Measurements from ENCODE around the gene DCTPP1.

Gene DCTPP1

GRCh38 chr16:30443631-30444030 lies 13.8 kb upstream of the DCTPP1 start:
- TF ChIP-seq, protein P1, sequence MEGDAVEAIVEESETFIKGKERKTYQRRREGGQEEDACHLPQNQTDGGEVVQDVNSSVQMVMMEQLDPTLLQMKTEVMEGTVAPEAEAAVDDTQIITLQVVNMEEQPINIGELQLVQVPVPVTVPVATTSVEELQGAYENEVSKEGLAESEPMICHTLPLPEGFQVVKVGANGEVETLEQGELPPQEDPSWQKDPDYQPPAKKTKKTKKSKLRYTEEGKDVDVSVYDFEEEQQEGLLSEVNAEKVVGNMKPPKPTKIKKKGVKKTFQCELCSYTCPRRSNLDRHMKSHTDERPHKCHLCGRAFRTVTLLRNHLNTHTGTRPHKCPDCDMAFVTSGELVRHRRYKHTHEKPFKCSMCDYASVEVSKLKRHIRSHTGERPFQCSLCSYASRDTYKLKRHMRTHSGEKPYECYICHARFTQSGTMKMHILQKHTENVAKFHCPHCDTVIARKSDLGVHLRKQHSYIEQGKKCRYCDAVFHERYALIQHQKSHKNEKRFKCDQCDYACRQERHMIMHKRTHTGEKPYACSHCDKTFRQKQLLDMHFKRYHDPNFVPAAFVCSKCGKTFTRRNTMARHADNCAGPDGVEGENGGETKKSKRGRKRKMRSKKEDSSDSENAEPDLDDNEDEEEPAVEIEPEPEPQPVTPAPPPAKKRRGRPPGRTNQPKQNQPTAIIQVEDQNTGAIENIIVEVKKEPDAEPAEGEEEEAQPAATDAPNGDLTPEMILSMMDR (IDR thresholded peaks at IDR 0.05), result no peak

DNA sequence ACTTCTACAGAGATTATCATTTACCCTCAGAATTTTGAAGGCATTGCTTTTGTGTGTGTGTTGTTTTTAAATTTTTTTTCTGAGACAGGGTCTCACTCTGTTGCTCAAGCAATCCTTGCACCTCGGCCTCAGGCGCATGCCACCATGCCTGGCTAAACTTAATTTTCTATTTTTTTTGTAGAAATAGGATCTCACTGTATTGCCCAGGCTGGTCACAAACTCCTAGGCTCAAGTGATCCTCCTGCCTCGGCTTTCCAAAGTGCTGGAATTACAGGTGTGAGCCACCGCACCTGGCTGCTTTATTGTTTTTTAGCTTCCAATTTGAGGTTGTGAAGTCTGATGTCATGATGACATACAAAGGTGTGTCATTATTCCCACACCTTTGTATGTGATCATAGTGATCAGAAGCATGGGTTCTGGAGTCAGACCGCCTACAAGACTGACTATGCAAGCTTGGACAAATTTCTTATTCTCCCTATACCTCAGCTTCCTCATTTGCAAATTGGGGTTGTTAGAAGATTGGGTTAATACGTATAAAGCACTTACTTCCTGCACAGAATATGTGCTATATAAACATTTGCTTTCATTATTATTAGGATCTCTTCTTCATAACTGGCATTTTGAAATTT lies 10.0 kb upstream of the DCTPP1 start:
- TF ChIP-seq, protein P1 (IDR thresholded peaks at IDR 0.05), result no peak

DNA sequence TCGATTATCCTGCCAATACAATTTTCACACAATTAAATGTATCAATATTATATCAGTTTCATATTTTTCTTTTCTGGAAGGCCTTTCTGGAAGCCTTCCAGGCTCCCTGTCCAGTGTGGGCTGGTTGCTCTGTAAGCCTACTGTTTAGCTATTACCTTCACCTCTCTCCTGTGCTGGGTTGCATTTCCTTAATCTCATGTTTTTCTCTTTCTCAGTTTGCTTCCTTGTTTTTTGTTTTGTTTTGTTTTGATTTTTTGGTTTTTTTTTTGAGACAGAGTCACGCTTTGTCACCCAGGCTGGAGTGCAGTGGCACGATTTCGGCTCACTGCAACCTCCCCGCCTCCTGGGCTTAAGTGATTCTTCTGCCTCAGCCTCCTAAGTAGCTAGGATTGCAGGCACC lies 9.0 kb upstream of the DCTPP1 start:
- TF ChIP-seq, protein P1 (IDR thresholded peaks at IDR 0.05), result no peak

DNA sequence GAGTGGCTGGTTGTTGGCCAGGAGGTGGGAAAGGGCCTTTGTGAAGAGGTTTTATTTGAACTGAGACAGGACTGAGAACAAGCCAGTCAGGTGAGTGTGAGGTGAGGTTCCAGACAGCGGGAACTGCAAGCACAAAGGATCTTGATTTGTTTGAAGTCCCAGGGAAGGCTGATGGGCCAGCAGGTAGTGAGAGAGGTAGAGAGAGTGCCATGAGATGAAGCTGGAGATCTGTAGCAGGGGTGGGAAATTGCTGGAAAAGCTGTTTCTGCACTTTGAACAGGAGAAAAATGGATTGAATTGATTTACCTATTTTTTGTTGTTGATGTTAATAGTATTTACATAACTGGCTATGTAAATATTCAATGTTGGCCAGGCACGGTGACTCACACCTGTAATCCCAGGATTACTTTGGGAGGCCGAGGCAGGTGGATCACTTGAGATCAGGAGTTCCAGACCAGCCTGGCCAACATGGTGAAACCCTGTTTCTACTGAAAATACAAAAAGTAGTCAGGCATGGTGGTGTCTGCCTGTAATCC lies 7.7 kb upstream of the DCTPP1 start:
- TF ChIP-seq, protein P1 (IDR thresholded peaks at IDR 0.05), result no peak

DNA sequence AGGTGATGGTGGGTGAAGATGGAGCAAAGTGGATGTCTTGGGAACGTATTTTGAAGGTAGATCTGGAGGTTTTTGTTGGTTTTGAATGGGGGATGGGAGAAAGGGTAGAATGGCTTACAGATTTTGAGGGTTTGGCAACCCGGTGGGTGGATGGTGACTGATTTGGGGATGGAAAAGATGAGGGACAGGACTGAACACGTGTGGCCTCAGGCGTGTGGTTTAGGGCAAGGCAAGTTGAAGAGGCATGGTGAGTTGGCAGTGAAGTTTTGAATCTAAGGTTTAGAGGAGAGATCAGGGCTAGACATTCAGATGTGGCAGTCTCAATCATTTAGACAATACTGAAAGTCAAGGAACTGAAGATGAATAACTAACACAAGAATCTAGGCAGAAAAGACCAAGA lies 5.0 kb upstream of the DCTPP1 start:
- TF ChIP-seq, protein P1 (IDR thresholded peaks at IDR 0.05), result no peak

- TF ChIP-seq, protein P1 (IDR thresholded peaks at IDR 0.05), result no peak; the same call in 1 of the 2 replicates
These were observed 669 bp upstream of the DCTPP1 start for GRCh38 chr16:30430428-30430970.

DNA sequence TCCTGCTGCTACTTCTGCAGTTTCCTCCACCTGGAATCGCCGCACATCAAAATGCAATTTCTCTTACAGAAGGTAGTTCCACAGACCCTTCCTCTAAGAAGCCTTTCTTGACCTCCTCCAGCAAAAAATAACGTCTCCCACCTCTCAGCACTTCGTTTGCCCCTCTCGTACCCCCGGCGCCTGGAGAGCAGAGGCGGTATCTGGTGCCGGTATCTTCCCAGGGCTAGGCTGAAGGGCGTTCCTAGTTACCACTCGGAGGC lies 482 bp downstream of the DCTPP1 start:
- TF ChIP-seq, protein P1 (IDR thresholded peaks at IDR 0.05), result no peak

- TF ChIP-seq, protein P1 (IDR thresholded peaks at IDR 0.05), result no peak
These were observed 1.8 kb downstream of the DCTPP1 start for GRCh38 chr16:30428055-30428454.
